H9 (cell line): ENCODE measurements around the gene AMN. TPM values are rescaled to one million over a fixed set of nuclear protein-coding genes. Genes with fewer than 3 reads are reported as not detected.

Experiments
- DNase-seq: peaks from one replicate; pipeline ENCODE4 v3.0.0-alpha.2; 2017
- H2AFZ ChIP-seq: one replicate; pipeline ENCODE4 v1.6.1; 2013; ENCODE audit warnings: mild to moderate bottlenecking, low read length, control low read depth, moderate library complexity
- H2AK5ac ChIP-seq: 2 replicates; pipeline ENCODE4 v1.6.1; 2013; ENCODE audit warnings: low read length, control low read depth, mixed read lengths; ENCODE audit not compliant: insufficient read length
- H2BK120ac ChIP-seq: one replicate; pipeline ENCODE4 v1.6.1; 2013; ENCODE audit warnings: low read depth, mild to moderate bottlenecking, low read length, control low read depth, inconsistent platforms; ENCODE audit not compliant: poor library complexity, severe bottlenecking
- H2BK12ac ChIP-seq: 2 replicates; pipeline ENCODE4 v1.6.1; 2013; ENCODE audit warnings: low read length, control low read depth, mixed read lengths, low read depth; ENCODE audit not compliant: insufficient read length
- H2BK15ac ChIP-seq: 2 replicates; pipeline ENCODE4 v1.6.1; 2013; ENCODE audit warnings: low read depth, low read length, control low read depth
- H2BK20ac ChIP-seq: one replicate; pipeline ENCODE4 v1.6.1; 2013; ENCODE audit warnings: low read depth, mild to moderate bottlenecking, low read length, control low read depth, inconsistent platforms; ENCODE audit not compliant: poor library complexity, severe bottlenecking
- H2BK5ac ChIP-seq: 2 replicates; pipeline ENCODE4 v1.6.1; 2013; ENCODE audit warnings: low read length, control low read depth, mixed read lengths; ENCODE audit not compliant: insufficient read length
- H3K14ac ChIP-seq: 2 replicates; pipeline ENCODE4 v1.6.1; 2013; ENCODE audit warnings: low read length, control low read depth; ENCODE audit not compliant: insufficient read depth
- H3K18ac ChIP-seq: 2 replicates; pipeline ENCODE4 v1.6.1; 2013; ENCODE audit warnings: low read depth, mild to moderate bottlenecking, mixed read lengths, low read length, control low read depth; ENCODE audit not compliant: insufficient read length
- H3K23ac ChIP-seq: 2 replicates; pipeline ENCODE4 v1.6.1; 2013; ENCODE audit warnings: low read length, control low read depth, mixed read lengths, low read depth; ENCODE audit not compliant: insufficient read length
- H3K23me2 ChIP-seq: 2 replicates; pipeline ENCODE4 v1.6.1; 2013; ENCODE audit warnings: low read depth, mild to moderate bottlenecking, mixed read lengths, low read length, control low read depth; ENCODE audit not compliant: insufficient read length, poor library complexity, severe bottlenecking
- H3K27ac ChIP-seq: 2 replicates; pipeline ENCODE4 v1.5.1; 2013; ENCODE audit warnings: low read length, control low read depth, mixed read lengths, low read depth; ENCODE audit not compliant: insufficient read length
- H3K27me3 ChIP-seq: 2 replicates; pipeline ENCODE4 v1.6.1; 2013; ENCODE audit warnings: low read length, control low read depth, inconsistent platforms; ENCODE audit not compliant: insufficient read depth
- H3K4ac ChIP-seq: 2 replicates; pipeline ENCODE4 v1.6.1; 2013; ENCODE audit warnings: low read depth, mild to moderate bottlenecking, control low read depth, inconsistent platforms, low read length, moderate library complexity
- H3K4me1 ChIP-seq: 2 replicates; pipeline ENCODE4 v1.6.1; 2013; ENCODE audit warnings: low read length, control low read depth, inconsistent platforms; ENCODE audit not compliant: insufficient read depth
- H3K4me2 ChIP-seq: 2 replicates; pipeline ENCODE4 v1.6.1; 2013; ENCODE audit warnings: low read length, control low read depth, mixed read lengths; ENCODE audit not compliant: insufficient read length, insufficient read depth
- H3K56ac ChIP-seq: 2 replicates; pipeline ENCODE4 v1.6.1; 2013; ENCODE audit warnings: low read depth, mild to moderate bottlenecking, mixed read lengths, low read length, control low read depth; ENCODE audit not compliant: insufficient read length
- H3K79me1 ChIP-seq: 2 replicates; pipeline ENCODE4 v1.6.1; 2013; ENCODE audit warnings: low read depth, mild to moderate bottlenecking, moderate library complexity, low read length, control low read depth, inconsistent platforms; ENCODE audit not compliant: insufficient read depth, poor library complexity, severe bottlenecking
- H3K79me2 ChIP-seq: 2 replicates; pipeline ENCODE4 v1.6.1; 2013; ENCODE audit warnings: low read length, control low read depth, inconsistent platforms; ENCODE audit not compliant: insufficient read depth
- H3K9ac ChIP-seq: 2 replicates; pipeline ENCODE4 v1.6.1; 2013; ENCODE audit warnings: low read length, control low read depth, mixed read lengths; ENCODE audit not compliant: insufficient read length; ENCODE audit errors: extremely low read depth
- H3K9me3 ChIP-seq: one replicate; pipeline ENCODE4 v1.6.1; 2013; ENCODE audit warnings: low read depth, low read length, inconsistent platforms; ENCODE audit not compliant: control insufficient read depth
- H3T11ph ChIP-seq: one replicate; pipeline ENCODE4 v1.6.1; 2013; ENCODE audit warnings: mild to moderate bottlenecking, low read length, control low read depth, inconsistent platforms
- H4K20me1 ChIP-seq: one replicate; pipeline ENCODE4 v1.6.1; 2013; ENCODE audit not compliant: control insufficient read depth, insufficient read length, insufficient read depth
- H4K5ac ChIP-seq: 2 replicates; pipeline ENCODE4 v1.6.1; 2013; ENCODE audit warnings: low read depth, mild to moderate bottlenecking, mixed read lengths, low read length, control low read depth; ENCODE audit not compliant: insufficient read length
- H4K8ac ChIP-seq: replicated peaks from 2 replicates; pipeline ENCODE4 v1.6.1; 2013; ENCODE audit warnings: low read length, control low read depth, mixed read lengths, low read depth; ENCODE audit not compliant: insufficient read length
- H4K91ac ChIP-seq: 2 replicates; pipeline ENCODE4 v1.6.1; 2013; ENCODE audit warnings: low read depth, mild to moderate bottlenecking, moderate library complexity, mixed read lengths, low read length, control low read depth; ENCODE audit not compliant: insufficient read length
- H3K27ac Mint-ChIP-seq, 3 experiments: 2 replicates in 2 of 3; 3 replicates in 1 of 3; pipeline ENCODE4 v1.8.0; 2020 to 2021; ENCODE audit warnings: mixed read lengths in 3 of 3, mild to moderate bottlenecking in 1 of 3, moderate library complexity in 1 of 3
- H3K27me3 Mint-ChIP-seq: 2 replicates; pipeline ENCODE4 v1.8.0; 2021; ENCODE audit warnings: low read depth, mild to moderate bottlenecking, moderate library complexity, mixed read lengths
- H3K36me3 Mint-ChIP-seq, 3 experiments: 2 replicates in 2 of 3; 3 replicates in 1 of 3; pipeline ENCODE4 v1.8.0; 2020 to 2021; ENCODE audit warnings: low read depth in 3 of 3, mixed read lengths in 3 of 3; ENCODE audit not compliant: insufficient read depth in 1 of 3
- H3K4me1 Mint-ChIP-seq, 2 experiments: 2 replicates each; pipeline ENCODE4 v1.8.0; 2020; ENCODE audit warnings: mixed read lengths in 2 of 2
- H3K4me3 Mint-ChIP-seq, 2 experiments: 2 replicates in 1 of 2; 3 replicates in 1 of 2; pipeline ENCODE4 v1.8.0; 2020 to 2021; ENCODE audit warnings: mild to moderate bottlenecking in 2 of 2, mixed read lengths in 2 of 2, moderate library complexity in 1 of 2
- H3K9me3 Mint-ChIP-seq, 2 experiments: 2 replicates in 1 of 2; 3 replicates in 1 of 2; pipeline ENCODE4 v1.8.0; 2020; ENCODE audit warnings: mild to moderate bottlenecking in 2 of 2, mixed read lengths in 2 of 2, moderate library complexity in 1 of 2
- WGBS: extraction: QIAGEN DNeasy Blood & Tissue Kit; methylation state at CpG from one replicate; pipeline ENCODE4 v1.1.7; 2013; ENCODE audit warnings: missing lambda C conversion rate, low lambda C conversion rate, mixed read lengths; ENCODE audit not compliant: insufficient read length; ENCODE audit errors: extremely low coverage; 5-methylcytosine and 5-hydroxymethylcytosine counted together
- total RNA-seq: library from RNA; stranded (reverse); gene quantifications from 2 replicates; pipeline ENCODE4 v1.2.1, GENCODE V29; 2021
- TF ChIP-seq, protein P1 (sequence below): fragments of 200-600 bp; sonication (generic); conservative IDR thresholded peaks from 3 replicates; pipeline ENCODE4 v1.8.0; 2021; ENCODE audit warnings: antibody characterized with exemption, mild to moderate bottlenecking

AMN gene
- total RNA-seq, 1 experiment from 2014 or later, result 1.9 TPM

DNA sequence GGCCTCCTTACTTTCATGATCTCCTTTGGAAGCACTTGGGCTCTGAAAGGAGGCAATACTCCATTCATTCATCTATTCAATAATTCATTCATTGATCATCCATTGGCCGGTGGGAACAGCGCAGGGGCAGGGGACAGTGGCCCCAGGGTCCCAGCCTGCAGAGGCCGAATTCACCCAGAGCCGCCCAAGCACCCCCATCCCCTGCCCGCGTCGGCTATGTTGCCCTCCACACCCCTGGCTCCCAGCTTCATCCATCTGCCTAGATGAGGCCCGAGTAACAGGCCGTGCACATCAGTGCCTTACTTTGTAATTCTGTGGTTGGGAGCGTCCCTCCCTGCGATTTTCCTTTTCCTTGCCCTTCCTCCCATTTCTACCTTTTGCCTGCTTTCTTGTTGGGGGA is 3.2 kb downstream of the AMN start:
- Histone ChIP-seq H4K91ac (no peak overlapping the region), H3K23me2 (peaks cover 25% of the 10 kb centered on the region), H3T11ph (no peak overlapping the region), H2BK120ac (no peak overlapping the region), H2AK5ac (no peak overlapping the region), H2BK15ac (no peak overlapping the region), H3K27me3 (peaks cover 36% of the 10 kb centered on the region), H3K56ac (no peak overlapping the region), H3K9me3 (no peaks in the 10 kb centered on the region), H2BK12ac (no peak overlapping the region), H3K27ac (no peak overlapping the region), H3K4ac (no peak overlapping the region), H3K79me1 (no peaks in the 10 kb centered on the region), H3K23ac (no peak overlapping the region), H4K20me1 (no peaks in the 10 kb centered on the region), H3K4me2 (no peak overlapping the region), H4K8ac (no peak overlapping the region), H3K79me2 (no peaks in the 10 kb centered on the region), H2BK5ac (no peak overlapping the region), H2AFZ (no peak overlapping the region), H3K18ac (no peak overlapping the region), H2BK20ac (no peak overlapping the region), H4K5ac (no peak overlapping the region), H3K9ac (no peak overlapping the region), H3K4me1 (no peaks in the 10 kb centered on the region), H3K14ac (no peak overlapping the region)
- DNase-seq, result no peak
- peaks cover 43% of the 10 kb centered on the region for H3K27me3 Mint-ChIP-seq
- TF ChIP-seq, protein P1, sequence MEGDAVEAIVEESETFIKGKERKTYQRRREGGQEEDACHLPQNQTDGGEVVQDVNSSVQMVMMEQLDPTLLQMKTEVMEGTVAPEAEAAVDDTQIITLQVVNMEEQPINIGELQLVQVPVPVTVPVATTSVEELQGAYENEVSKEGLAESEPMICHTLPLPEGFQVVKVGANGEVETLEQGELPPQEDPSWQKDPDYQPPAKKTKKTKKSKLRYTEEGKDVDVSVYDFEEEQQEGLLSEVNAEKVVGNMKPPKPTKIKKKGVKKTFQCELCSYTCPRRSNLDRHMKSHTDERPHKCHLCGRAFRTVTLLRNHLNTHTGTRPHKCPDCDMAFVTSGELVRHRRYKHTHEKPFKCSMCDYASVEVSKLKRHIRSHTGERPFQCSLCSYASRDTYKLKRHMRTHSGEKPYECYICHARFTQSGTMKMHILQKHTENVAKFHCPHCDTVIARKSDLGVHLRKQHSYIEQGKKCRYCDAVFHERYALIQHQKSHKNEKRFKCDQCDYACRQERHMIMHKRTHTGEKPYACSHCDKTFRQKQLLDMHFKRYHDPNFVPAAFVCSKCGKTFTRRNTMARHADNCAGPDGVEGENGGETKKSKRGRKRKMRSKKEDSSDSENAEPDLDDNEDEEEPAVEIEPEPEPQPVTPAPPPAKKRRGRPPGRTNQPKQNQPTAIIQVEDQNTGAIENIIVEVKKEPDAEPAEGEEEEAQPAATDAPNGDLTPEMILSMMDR, result no peak
- peaks cover 13 to 19% of the 10 kb centered on the region in 2 experiments for H3K4me1 Mint-ChIP-seq
- H3K9me3 Mint-ChIP-seq, result no peaks in the 10 kb centered on the region; a peak in 1 of 5 replicates
- no peaks in the 10 kb centered on the region for H3K36me3 Mint-ChIP-seq
- H3K4me3 Mint-ChIP-seq, result peak overlapping the region in 1 of 2 experiments; percentile 30; a peak in 1 of 5 replicates
- WGBS, result no CpG with 5 or more reads among the region's 11 CpGs
- 0 out of 7 replicates have a peak overlapping the region, but pooled peaks of 1 of the 3 experiments have one; percentile 53 for H3K27ac Mint-ChIP-seq
